SK-N-SH (cell line): ENCODE results near the gene FRS2. TPM values are rescaled to one million over a fixed set of nuclear protein-coding genes. Genes with fewer than 3 reads are reported as not detected.
A peak's percentile ranks its signal among the peaks of the same experiment; 100 is the strongest.

Experiments
- CTCF ChIA-PET: fragments of 300-600, 350-600 bp; formaldehyde crosslinking; extraction: SDS; loops from one replicate; lab custom pipeline; 2021; lab: Yijun Ruan, JAX
- POLR2A ChIA-PET: fragments of 350-600 bp; sonication (Branson Sonifier 250); formaldehyde crosslinking; extraction: SDS; loops from one replicate; lab custom pipeline; 2020; ENCODE audit warnings: antibody characterized with exemption, inconsistent platforms; lab: Yijun Ruan, JAX
- DNase-seq: peaks from one replicate; pipeline ENCODE4 v3.0.0; 2012
- H2AFZ ChIP-seq: fragments of 200-600 bp; sonication (generic); 2 replicates; pipeline ENCODE4 v1.8.1; 2016; ENCODE audit warnings: antibody characterized with exemption, mild to moderate bottlenecking, low read depth
- H3F3A ChIP-seq: fragments of 200-600 bp; sonication (generic); replicated peaks from 2 replicates; pipeline ENCODE3; 2016; ENCODE audit warnings: antibody characterized with exemption, mild to moderate bottlenecking; ENCODE audit not compliant: insufficient read depth
- H3K27ac ChIP-seq, 2 experiments: fragments of 200-500 bp in 1 of 2; fragments of 200-600 bp in 1 of 2; sonication (Bioruptor generic) in 1 of 2; sonication (generic), shearing (Covaris generic) in 1 of 2; 2 replicates each; pipeline versions ENCODE4 v1.5.1 to v1.6.1; 2014 to 2016; ENCODE audit warnings: low read depth in 2 of 2, inconsistent platforms in 1 of 2, low read length in 1 of 2, mild to moderate bottlenecking in 1 of 2, mixed read lengths in 1 of 2
- H3K27me3 ChIP-seq: fragments of 200-600 bp; sonication (generic), shearing (Covaris generic); 2 replicates; pipeline ENCODE4 v1.6.1; 2016; ENCODE audit warnings: mixed run types; ENCODE audit not compliant: insufficient read depth
- H3K36me3 ChIP-seq, 2 experiments: fragments of 200-500 bp in 1 of 2; fragments of 200-600 bp in 1 of 2; sonication (Bioruptor generic) in 1 of 2; sonication (generic) in 1 of 2; replicated peaks in 1 of 2; 2 replicates each; pipeline versions ENCODE3 to v1.5.1; 2014 to 2016; ENCODE audit warnings: low read length in 1 of 2, mild to moderate bottlenecking in 1 of 2; ENCODE audit not compliant: insufficient read depth in 2 of 2, control insufficient read depth in 1 of 2
- H3K4me1 ChIP-seq, 2 experiments: fragments of 200-500 bp in 1 of 2; fragments of 200-600 bp in 1 of 2; sonication (Bioruptor generic) in 1 of 2; sonication (generic), shearing (Covaris generic) in 1 of 2; 2 replicates each; pipeline versions ENCODE4 v1.5.1 to v1.6.1; 2014 to 2016; ENCODE audit warnings: low read depth in 1 of 2, low read length in 1 of 2, mixed run types in 1 of 2; ENCODE audit not compliant: insufficient read depth in 2 of 2, control insufficient read depth in 1 of 2
- H3K4me2 ChIP-seq: fragments of 200-600 bp; sonication (generic), shearing (Covaris generic); 2 replicates; pipeline ENCODE4 v1.6.1; 2017; ENCODE audit warnings: mixed run types
- H3K4me3 ChIP-seq, 2 experiments: fragments of 200-500 bp in 1 of 2; fragments of 200-600 bp in 1 of 2; sonication (Bioruptor generic) in 1 of 2; sonication (generic), shearing (Covaris generic) in 1 of 2; 2 replicates each; pipeline versions ENCODE4 v1.5.1 to v1.8.1; 2014 to 2016; ENCODE audit warnings: low read depth in 2 of 2, inconsistent platforms in 1 of 2, low read length in 1 of 2, mild to moderate bottlenecking in 1 of 2, mixed read lengths in 1 of 2, moderate library complexity in 1 of 2
- H3K79me2 ChIP-seq: fragments of 200-600 bp; sonication (generic); 2 replicates; pipeline ENCODE4 v1.8.1; 2017; ENCODE audit warnings: mild to moderate bottlenecking; ENCODE audit not compliant: insufficient read depth
- H3K9ac ChIP-seq: fragments of 200-600 bp; sonication (generic); 2 replicates; pipeline ENCODE4 v1.6.1; 2017; ENCODE audit warnings: mixed run types
- H3K9me2 ChIP-seq: fragments of 200-600 bp; sonication (generic); 2 replicates; pipeline ENCODE4 v1.6.1; 2017; ENCODE audit warnings: mixed run types
- H3K9me3 ChIP-seq: fragments of 200-600 bp; sonication (generic); 2 replicates; pipeline ENCODE4 v1.6.1; 2017; ENCODE audit warnings: mixed run types, mild to moderate bottlenecking, moderate library complexity
- H4K20me1 ChIP-seq: fragments of 200-600 bp; sonication (generic); 2 replicates; pipeline ENCODE4 v1.6.1; 2017; ENCODE audit warnings: mild to moderate bottlenecking, mixed run types; ENCODE audit not compliant: insufficient read depth
- ELF1 ChIP-seq: IDR thresholded peaks from 2 replicates; pipeline ENCODE4 v1.4.0; 2012
- EP300 ChIP-seq, 2 experiments: IDR thresholded peaks; 2 replicates each; pipeline versions ENCODE4 v1.4.0 to v1.6.1; 2012; ENCODE audit warnings: borderline replicate concordance in 1 of 2, low read depth in 1 of 2, low read length in 1 of 2
- EZH2phosphoT487 ChIP-seq: fragments of 200-600 bp; sonication (generic); IDR thresholded peaks from 2 replicates; pipeline ENCODE4 v1.6.1; 2017; ENCODE audit warnings: low read depth, mixed run types, mild to moderate bottlenecking, antibody characterized with exemption, moderate library complexity, borderline replicate concordance
- FOXJ3 ChIP-seq: sonication (generic); formaldehyde crosslinking; IDR thresholded peaks from 2 replicates; pipeline ENCODE4 v1.5.1; 2020; ENCODE audit warnings: mild to moderate bottlenecking, missing genetic modification reagents
- FOXM1 ChIP-seq: IDR thresholded peaks from 2 replicates; pipeline ENCODE4 v1.4.0; 2012; ENCODE audit warnings: low read depth, mild to moderate bottlenecking
- GABPA ChIP-seq: IDR thresholded peaks from 2 replicates; pipeline ENCODE4 v1.4.0; 2012; ENCODE audit warnings: low read depth, mild to moderate bottlenecking
- MEF2A ChIP-seq: IDR thresholded peaks from 2 replicates; pipeline ENCODE4 v1.4.0; 2012; ENCODE audit warnings: low read depth, borderline replicate concordance
- NFIC ChIP-seq: IDR thresholded peaks from 2 replicates; pipeline ENCODE4 v1.4.0; 2012; ENCODE audit warnings: borderline replicate concordance
- NRF1 ChIP-seq: IDR thresholded peaks from 2 replicates; pipeline ENCODE4 v1.6.1; 2012; ENCODE audit warnings: low read depth, mild to moderate bottlenecking, low read length
- RAD21 ChIP-seq: IDR thresholded peaks from 2 replicates; pipeline ENCODE4 v1.6.1; 2012; ENCODE audit warnings: mild to moderate bottlenecking, low read length
- RCOR1 ChIP-seq: fragments of 150-350 bp; IDR thresholded peaks from 2 replicates; pipeline ENCODE4 v1.6.1; 2017; ENCODE audit warnings: antibody characterized with exemption, low read length
- RFX5 ChIP-seq: IDR thresholded peaks from 2 replicates; pipeline ENCODE4 v1.6.1; 2012; ENCODE audit warnings: mild to moderate bottlenecking, improper control_type of control experiment, low read length
- SMC3 ChIP-seq: IDR thresholded peaks from 2 replicates; pipeline ENCODE4 v1.6.1; 2012; ENCODE audit warnings: low read depth, low read length, improper control_type of control experiment
- TAF1 ChIP-seq: IDR thresholded peaks from 2 replicates; pipeline ENCODE4 v1.6.1; 2012; ENCODE audit warnings: low read depth, mild to moderate bottlenecking, low read length, moderate library complexity, borderline replicate concordance
- YY1 ChIP-seq: IDR thresholded peaks from 2 replicates; pipeline ENCODE4 v1.4.0; 2012; ENCODE audit warnings: low read depth, mild to moderate bottlenecking
- WGBS: methylation state at CpG from one replicate; pipeline ENCODE4 v1.1.6; 2017; ENCODE audit warnings: low lambda C conversion rate; 5-methylcytosine and 5-hydroxymethylcytosine counted together
- polyA plus RNA-seq, 3 experiments: library from polyadenylated mRNA; depleted of rRNA; stranded (reverse); fragments of >200 nt; gene quantifications; 2 replicates each; pipeline ENCODE4 v1.2.3, GENCODE V29; 2012
- TF ChIP-seq, protein P1 (sequence below): fragments of 150-350 bp; IDR thresholded peaks from 2 replicates; pipeline ENCODE4 v1.6.1; 2017; ENCODE audit warnings: antibody characterized with exemption, low read length, low read depth, borderline replicate concordance
- TF ChIP-seq, protein P2 (sequence below): IDR thresholded peaks from 2 replicates; pipeline ENCODE4 v1.4.0; 2012; ENCODE audit warnings: low read depth, borderline replicate concordance
- TF ChIP-seq, protein P3 (sequence below): fragments of 150-350 bp; IDR thresholded peaks from 2 replicates; pipeline ENCODE4 v1.6.1; 2016; ENCODE audit warnings: mild to moderate bottlenecking, low read depth, low read length

The FRS2 gene
- polyA plus RNA-seq, 1 of the 3 experiments (the other 2 are of a cell fraction) = 7.1 TPM

DNA sequence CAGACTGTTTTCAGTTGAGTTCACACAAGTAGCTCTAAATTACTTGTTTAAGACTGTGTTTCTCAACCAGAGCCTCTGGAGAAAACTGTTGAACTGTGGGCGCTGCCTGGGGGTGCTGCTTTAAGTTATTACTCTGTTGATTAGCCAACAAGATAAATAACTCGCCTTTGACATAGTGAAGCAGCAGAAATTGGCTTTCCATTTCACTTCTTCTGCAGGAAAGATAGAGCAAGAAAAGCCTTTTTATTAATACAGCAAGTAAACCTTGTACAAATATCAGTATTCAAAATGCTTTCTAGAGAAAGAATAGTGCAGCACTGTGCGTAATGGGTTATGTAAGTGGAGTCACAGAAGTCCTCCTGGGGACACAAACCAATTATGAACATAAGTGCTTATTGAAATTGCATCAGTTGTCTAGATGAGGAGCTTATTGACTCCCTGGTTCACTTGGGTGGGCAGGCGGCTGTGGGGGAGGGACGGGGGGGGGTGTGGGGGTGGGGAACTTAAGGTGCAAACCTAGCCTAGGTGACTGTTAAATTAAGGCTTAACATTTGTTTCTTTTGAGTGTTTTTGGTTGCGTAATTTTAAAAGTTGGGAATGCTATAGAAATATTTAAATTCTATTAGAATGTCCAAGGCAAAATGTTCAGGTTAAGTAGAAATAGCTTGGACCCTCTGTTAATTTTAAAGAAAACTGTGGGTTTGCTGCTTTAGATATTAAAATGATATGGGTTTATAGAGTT lies 6.3 kb downstream of the FRS2 start:
- H3K4me3 ChIP-seq = no peak overlapping the region
- 90% methylated on average over 6 of the region's 6 CpGs for WGBS
- ChIA-PET CTCF (interaction anchor here (1.4 kb wide), 1 partner anchor 109 kb away, joined by 3 read pairs; the partner anchor contains the start of gene CCT2), POLR2A (no interaction called here)
- DNase-seq = peak; percentile 9
- H4K20me1 ChIP-seq = peaks cover 85% of the 10 kb centered on the region
- H3K27me3 ChIP-seq = no peaks in the 10 kb centered on the region
- no peak overlapping the region for H3K4me2 ChIP-seq
- no peak overlapping the region for H3K9ac ChIP-seq
- H2AFZ ChIP-seq = no peak overlapping the region
- H3F3A ChIP-seq = no peaks in the 10 kb centered on the region
- H3K4me1 ChIP-seq = peaks cover 14 to 17% of the 10 kb centered on the region in 2 experiments; a peak in 3 of 4 replicates
- peak overlapping the region in 1 of 2 experiments; percentile 49; a peak in 1 of 4 replicates for H3K27ac ChIP-seq
- TF ChIP-seq GABPA (no peak), NFIC (no peak), RAD21 (no peak), EP300 (IDR thresholded peaks at IDR 0.05; ENCODE audit: borderline replicate concordance in 1 of 2, low read depth in 1 of 2, low read length in 1 of 2) (no peak), TAF1 (no peak), ELF1 (no peak), SMC3 (no peak), YY1 (no peak), FOXM1 (no peak), EZH2phosphoT487 (no peak), MEF2A (no peak), NRF1 (no peak), FOXJ3 (CRISPR knock-in tag) (no peak), RCOR1 (no peak), RFX5 (no peak)
- TF ChIP-seq, protein P1, sequence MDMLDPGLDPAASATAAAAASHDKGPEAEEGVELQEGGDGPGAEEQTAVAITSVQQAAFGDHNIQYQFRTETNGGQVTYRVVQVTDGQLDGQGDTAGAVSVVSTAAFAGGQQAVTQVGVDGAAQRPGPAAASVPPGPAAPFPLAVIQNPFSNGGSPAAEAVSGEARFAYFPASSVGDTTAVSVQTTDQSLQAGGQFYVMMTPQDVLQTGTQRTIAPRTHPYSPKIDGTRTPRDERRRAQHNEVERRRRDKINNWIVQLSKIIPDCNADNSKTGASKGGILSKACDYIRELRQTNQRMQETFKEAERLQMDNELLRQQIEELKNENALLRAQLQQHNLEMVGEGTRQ = no peak
- TF ChIP-seq, protein P2, sequence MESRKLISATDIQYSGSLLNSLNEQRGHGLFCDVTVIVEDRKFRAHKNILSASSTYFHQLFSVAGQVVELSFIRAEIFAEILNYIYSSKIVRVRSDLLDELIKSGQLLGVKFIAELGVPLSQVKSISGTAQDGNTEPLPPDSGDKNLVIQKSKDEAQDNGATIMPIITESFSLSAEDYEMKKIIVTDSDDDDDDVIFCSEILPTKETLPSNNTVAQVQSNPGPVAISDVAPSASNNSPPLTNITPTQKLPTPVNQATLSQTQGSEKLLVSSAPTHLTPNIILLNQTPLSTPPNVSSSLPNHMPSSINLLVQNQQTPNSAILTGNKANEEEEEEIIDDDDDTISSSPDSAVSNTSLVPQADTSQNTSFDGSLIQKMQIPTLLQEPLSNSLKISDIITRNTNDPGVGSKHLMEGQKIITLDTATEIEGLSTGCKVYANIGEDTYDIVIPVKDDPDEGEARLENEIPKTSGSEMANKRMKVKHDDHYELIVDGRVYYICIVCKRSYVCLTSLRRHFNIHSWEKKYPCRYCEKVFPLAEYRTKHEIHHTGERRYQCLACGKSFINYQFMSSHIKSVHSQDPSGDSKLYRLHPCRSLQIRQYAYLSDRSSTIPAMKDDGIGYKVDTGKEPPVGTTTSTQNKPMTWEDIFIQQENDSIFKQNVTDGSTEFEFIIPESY = no peak
- TF ChIP-seq, protein P3, sequence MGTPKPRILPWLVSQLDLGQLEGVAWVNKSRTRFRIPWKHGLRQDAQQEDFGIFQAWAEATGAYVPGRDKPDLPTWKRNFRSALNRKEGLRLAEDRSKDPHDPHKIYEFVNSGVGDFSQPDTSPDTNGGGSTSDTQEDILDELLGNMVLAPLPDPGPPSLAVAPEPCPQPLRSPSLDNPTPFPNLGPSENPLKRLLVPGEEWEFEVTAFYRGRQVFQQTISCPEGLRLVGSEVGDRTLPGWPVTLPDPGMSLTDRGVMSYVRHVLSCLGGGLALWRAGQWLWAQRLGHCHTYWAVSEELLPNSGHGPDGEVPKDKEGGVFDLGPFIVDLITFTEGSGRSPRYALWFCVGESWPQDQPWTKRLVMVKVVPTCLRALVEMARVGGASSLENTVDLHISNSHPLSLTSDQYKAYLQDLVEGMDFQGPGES = no peak
- peaks cover 99% of the 10 kb centered on the region for H3K79me2 ChIP-seq
- no peaks in the 10 kb centered on the region for H3K9me2 ChIP-seq
- H3K9me3 ChIP-seq = no peaks in the 10 kb centered on the region
- H3K36me3 ChIP-seq = peaks cover 0 to 11% of the 10 kb centered on the region in 2 experiments
